GM21515 (cell line): ENCODE data around the gene ARL8A.

ENCODE experiments used
- ATAC-seq: cut with Tn5 transposase; IDR thresholded peaks from one replicate; pipeline ENCODE4 v1.9.1; 2021; ENCODE audit not compliant: unreplicated experiment

The ARL8A gene

DNA sequence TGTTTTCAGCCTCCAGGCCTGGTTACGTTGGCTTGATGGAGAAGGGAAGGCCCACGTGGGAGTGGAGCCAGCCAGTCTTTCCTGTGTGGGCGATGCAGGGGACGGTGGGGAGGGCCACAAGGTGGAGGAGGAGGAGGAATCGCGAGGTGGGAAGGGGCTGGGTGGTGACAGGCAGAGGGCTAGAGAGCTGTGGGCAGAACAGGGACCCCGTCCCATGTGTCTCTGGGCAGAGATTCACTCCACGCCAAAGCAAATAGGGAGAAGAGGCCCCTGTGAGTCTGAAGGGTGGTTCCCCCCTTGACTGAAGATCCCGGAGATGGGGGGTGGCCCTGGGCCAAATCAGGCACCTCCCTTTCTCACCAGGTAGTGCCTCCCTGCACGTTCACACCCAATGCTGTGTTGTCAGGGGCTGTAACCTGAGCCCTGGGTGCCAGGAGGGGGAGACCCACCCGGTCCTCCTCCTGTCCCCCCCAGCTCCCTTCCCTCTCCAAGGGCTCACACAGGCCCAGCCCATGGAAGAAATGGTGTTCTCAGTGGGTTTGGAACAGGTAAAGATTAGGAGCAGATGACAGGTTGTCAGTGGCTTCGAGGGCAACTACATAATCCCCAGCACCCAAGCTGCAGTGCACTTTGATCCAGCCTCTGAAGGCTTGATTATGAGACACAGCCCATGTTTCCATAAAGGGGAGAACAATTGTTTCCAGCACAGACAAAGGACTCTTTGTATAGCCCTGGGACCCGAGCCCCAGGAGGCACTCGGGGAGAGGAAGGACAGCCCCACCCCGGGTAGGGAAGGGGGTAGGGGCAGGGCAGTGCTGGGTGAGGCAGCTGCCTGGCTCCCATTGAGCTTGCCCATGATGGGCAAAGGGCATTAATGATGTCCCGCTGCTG, 59.5 kb downstream of the ARL8A start:
- no peak for ATAC-seq
